Measurements from ENCODE around the gene HPCA. TPM values are rescaled to one million over a fixed set of nuclear protein-coding genes. Genes with fewer than 3 reads are reported as not detected.
"Not testable (repeated sequence)": the region's sequence is repeated elsewhere in the genome, so short reads cannot be mapped to it uniquely, and the experiment has no call there.

HPCA gene
- total RNA-seq, 2 donors from 2014 or later: 0.38 TPM; not detected in 1

DNA sequence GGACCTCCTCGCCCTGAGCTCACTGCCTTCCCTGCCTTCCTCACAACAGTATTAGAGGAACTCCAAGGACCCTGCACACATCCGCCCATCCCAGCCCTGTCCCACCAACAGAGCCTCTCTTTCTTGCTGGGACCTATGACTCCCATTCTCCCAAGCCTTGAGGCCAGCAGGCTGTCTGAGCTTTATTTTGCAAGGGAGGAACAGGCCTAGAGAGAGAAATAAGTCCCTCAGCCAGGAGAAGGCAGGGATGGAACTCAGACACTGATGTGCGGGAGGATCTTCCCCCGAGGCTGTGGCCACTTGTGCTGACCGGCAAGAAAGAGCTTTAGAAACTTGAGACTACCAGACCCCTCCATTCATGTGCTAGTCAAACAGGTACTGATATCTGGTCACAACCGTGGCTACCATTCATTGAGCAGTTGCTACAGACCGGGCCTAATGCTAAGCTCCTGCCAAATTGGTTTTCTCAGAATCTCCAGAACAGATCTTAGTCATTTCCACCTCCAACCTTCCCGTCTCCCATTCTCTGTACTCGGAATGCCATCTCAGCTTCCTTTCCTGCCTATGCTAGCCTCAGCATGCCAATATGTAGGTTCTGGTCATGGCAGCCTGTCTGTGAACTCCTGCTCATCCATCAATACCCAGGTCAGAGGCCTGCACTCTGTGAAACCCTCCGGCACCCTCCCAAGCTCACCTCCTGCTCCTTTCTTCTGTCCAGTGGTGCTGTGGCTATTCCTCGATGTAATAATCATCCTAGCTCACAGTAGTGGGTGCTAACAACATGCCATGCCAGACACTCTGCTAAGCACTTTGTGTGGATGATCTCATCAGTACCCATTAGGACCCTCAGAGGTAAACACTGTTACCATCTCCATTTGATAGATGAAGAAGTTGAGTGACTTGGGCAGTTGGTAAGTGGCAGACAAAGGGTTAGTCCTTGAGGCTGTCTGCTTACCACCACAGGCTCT, 11.1 kb downstream of the HPCA start:
- H3K4me3 Mint-ChIP-seq: no peak overlapping the region

GRCh38 chr1:32898056-32898455, 11.8 kb downstream of the HPCA start:
- H3K27me3 Mint-ChIP-seq: peaks cover 20 to 24% of the 10 kb centered on the region in 2 donors
- no peak for DNase-seq (ENCODE audit: low spot score)
- H3K9me3 Mint-ChIP-seq: no peaks in the 10 kb centered on the region

More for the DNA sequence above, 11.1 kb downstream of the HPCA start:
- no peak for ATAC-seq
- no peaks in the 10 kb centered on the region for H3K36me3 Mint-ChIP-seq
- peaks cover 20 to 22% of the 10 kb centered on the region in 2 donors for H3K27me3 Mint-ChIP-seq
- H3K4me1 Mint-ChIP-seq (ENCODE audit: low read depth in 2 of 2): peaks cover 0 to 7% of the 10 kb centered on the region in 2 donors
- no peaks in the 10 kb centered on the region for H3K9me3 Mint-ChIP-seq
- H3K27ac Mint-ChIP-seq: no peak overlapping the region
- DNase-seq (ENCODE audit: low spot score): no peak

DNA sequence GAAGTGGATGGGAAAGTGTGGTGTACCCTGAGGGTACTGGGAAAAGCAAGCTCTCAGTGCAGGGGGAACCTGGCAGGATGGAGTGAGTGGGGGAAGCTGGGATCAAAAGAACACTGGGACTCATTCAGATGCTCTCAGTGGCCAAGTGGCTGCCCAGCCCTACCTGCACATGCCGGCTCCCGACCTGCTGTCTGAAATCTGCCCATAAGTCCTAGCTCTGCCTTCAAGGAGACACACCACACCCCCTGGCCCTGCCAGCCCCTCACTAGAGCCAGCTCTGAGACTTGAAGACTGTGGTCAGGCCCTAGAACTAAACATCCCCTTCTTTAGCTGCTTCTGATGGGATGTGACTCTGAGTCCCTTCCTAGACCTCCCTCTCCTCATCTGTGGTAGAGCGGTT, 12.7 kb downstream of the HPCA start:
- Mint-ChIP-seq H3K27me3 (peaks cover 20 to 26% of the 10 kb centered on the region in 2 donors), H3K4me3 (no peak overlapping the region), H3K9me3 (no peaks in the 10 kb centered on the region), H3K36me3 (no peaks in the 10 kb centered on the region), H3K27ac (no peak overlapping the region), H3K4me1 (ENCODE audit: low read depth in 2 of 2) (peaks cover 0 to 5% of the 10 kb centered on the region in 2 donors)
- ATAC-seq (no peak), DNase-seq (ENCODE audit: low spot score) (no peak)

More at GRCh38 chr1:32898056-32898455, 11.8 kb downstream of the HPCA start:
- Mint-ChIP-seq H3K4me3 (no peak overlapping the region), H3K36me3 (no peaks in the 10 kb centered on the region), H3K27ac (no peak overlapping the region), H3K4me1 (ENCODE audit: low read depth in 2 of 2) (peaks cover 0 to 5% of the 10 kb centered on the region in 2 donors)
- no peak for ATAC-seq

DNA sequence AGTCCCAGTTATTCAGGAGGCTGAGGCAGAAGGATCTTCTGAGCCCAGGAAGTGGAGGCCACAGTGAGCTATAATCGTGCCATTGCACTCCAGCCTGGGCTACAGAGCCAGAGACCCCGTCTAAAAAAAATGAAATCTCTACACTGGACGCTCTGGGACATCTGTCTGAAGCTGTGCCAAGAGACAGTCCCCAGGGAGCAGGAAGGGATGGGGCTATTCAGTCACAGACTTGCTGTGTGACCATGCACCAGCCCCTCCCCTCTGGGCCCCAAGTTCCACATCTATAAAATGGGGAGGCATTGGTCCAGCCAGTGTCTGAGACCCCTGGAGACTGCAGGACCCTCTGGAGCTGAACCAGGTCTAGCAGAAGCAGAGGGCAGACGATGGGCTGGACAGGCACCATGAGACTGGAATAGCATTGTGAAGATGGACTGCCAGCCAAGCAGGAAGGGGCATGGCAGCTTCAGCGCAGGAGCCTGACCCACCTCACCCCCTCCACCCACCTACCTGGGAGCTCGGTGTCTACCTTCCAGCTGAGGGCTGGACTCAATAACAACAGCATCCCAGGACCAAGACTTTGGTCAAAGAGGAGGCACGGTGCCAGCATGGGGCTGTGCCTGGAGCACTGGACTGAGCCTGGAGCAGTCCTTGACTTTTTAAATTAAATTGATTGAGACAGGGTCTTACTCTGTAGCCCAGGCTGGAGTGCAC, 13.4 kb downstream of the HPCA start:
- Mint-ChIP-seq H3K36me3 (no peaks in the 10 kb centered on the region), H3K27ac (no peak overlapping the region), H3K4me3 (no peak overlapping the region), H3K4me1 (ENCODE audit: low read depth in 2 of 2) (peaks cover 0 to 5% of the 10 kb centered on the region in 2 donors), H3K27me3 (peaks cover 20 to 26% of the 10 kb centered on the region in 2 donors), H3K9me3 (no peaks in the 10 kb centered on the region)
- no peak for DNase-seq (ENCODE audit: low spot score)
- ATAC-seq: no peak

- no peak overlapping the region for H3K27ac Mint-ChIP-seq
- peaks cover 0 to 5% of the 10 kb centered on the region in 2 donors for H3K4me1 Mint-ChIP-seq (ENCODE audit: low read depth in 2 of 2)
- H3K27me3 Mint-ChIP-seq: peaks cover 20 to 29% of the 10 kb centered on the region in 2 donors
- H3K9me3 Mint-ChIP-seq: no peaks in the 10 kb centered on the region
- peak overlapping the region; percentile 41 for H3K4me3 Mint-ChIP-seq
- H3K36me3 Mint-ChIP-seq: no peaks in the 10 kb centered on the region
- ATAC-seq: no peak
- no peak for DNase-seq (ENCODE audit: low spot score)
Measured at GRCh38 chr1:32900371-32900955, 14.2 kb downstream of the HPCA start.

DNA sequence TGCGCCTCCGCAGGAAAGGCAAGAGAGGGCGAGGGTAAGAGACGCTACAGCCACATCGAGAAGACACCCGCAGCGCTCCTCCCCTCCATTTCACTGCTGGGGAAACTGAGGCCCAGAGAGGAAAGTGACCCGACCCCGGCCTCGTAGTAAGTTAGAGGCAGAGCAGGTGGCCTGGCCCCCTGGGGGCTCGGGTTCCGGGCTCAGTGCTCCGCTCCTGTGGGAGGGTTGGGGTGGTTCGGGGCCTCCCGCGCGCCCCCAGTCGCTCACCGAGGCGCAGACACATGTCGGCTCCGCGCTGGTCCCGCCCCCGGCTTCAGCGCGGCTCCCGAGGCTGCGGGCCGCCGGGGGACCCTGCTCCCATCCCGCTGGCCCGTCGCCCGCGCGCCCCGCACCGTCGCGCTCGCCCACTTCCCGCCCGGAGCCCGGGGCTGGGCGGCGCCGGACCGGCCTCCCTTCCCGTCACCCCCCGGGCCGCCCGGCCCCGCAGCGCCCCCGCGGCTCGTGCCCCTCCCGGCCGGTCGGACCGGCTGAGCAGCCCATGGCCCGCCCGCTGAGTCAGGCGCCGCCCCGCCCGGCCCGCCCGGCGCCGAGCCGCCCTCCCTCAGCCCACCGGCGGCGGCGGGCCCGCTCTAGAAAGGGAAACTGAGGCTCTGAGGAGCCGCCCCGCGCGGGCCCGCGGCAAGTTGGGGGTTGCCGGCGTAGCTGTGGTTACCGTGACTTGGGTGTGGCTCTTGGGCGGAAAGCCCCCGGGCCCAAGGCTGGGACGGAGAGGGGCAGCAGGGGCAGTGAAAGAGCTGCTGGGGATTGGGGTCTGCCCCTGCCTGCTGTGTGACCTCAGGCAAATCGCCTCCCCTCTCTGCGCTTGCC, 14.9 kb downstream of the HPCA start, which contains the start of gene TMEM54:
Gene TMEM54, minus strand, starts transcription at position 434 of the 867 bp plus-strand sequence. Its CDS starts 151 bp downstream, at position 283.
- Mint-ChIP-seq H3K4me1 (ENCODE audit: low read depth in 2 of 2) (peaks cover 0 to 5% of the 10 kb centered on the region in 2 donors), H3K27me3 (peaks cover 15 to 29% of the 10 kb centered on the region in 2 donors), H3K4me3 (peak within 1 kb of the TSS; percentile 72), H3K9me3 (no peaks in the 10 kb centered on the region), H3K36me3 (no peaks in the 10 kb centered on the region), H3K27ac (no peak within 1 kb of the TSS)
- peak; percentile 74 to 78 for ATAC-seq
- DNase-seq (ENCODE audit: low spot score): no peak

DNA sequence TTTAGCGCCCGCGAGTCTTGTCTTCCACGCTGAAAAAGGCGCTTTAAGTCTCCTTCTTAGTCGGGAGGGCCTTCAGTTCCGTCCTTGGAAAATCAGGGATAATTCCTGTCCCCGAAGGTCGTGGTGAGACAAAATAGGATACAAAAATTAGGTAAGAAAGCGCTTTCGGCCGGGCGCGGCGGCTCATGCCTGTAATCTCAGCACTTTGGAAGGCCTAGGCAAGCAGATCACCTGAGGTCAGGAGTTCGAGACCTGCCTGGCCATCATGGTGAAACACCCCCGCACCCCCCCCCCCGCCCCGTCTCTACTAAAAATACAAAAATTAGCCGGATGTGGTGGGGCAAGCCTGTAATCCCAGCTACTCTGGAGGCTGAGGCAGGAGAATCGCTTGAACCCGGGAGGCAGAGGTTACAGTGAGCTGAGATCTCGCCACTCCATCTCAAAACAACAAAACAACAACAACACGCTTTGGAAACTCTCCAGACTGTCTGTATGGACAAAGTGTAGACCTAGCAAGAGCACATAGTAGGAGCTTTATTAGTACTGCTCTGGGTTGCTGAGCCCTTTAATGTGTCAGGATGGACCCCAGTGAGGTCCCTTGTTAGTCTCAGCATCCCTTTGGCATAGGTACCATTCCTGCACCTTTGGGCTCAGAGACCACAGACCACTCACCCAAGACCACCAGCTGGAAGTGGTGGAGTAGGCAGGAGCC, 15.7 kb downstream of the HPCA start:
- ATAC-seq (no peak), DNase-seq (ENCODE audit: low spot score) (no peak)
- Mint-ChIP-seq H3K27ac (no peak overlapping the region), H3K27me3 (peaks cover 13 to 25% of the 10 kb centered on the region in 2 donors), H3K4me3 (peak overlapping the region; percentile 72), H3K4me1 (ENCODE audit: low read depth in 2 of 2) (peaks cover 0 to 5% of the 10 kb centered on the region in 2 donors), H3K36me3 (no peaks in the 10 kb centered on the region), H3K9me3 (no peaks in the 10 kb centered on the region)

- Mint-ChIP-seq H3K27me3 (peaks cover 13 to 24% of the 10 kb centered on the region in 2 donors), H3K4me3 (peak overlapping the region; percentile 72), H3K27ac (no peak overlapping the region)
Measured at GRCh38 chr1:32902535-32902920, 16.2 kb downstream of the HPCA start.

GRCh38 chr1:32903991-32904785, 17.9 kb downstream of the HPCA start:
- H3K4me3 Mint-ChIP-seq: no peak overlapping the region
- H3K4me1 Mint-ChIP-seq (ENCODE audit: low read depth in 2 of 2): peaks cover 0 to 5% of the 10 kb centered on the region in 2 donors
- peaks cover 13 to 19% of the 10 kb centered on the region in 2 donors for H3K27me3 Mint-ChIP-seq
- no peak overlapping the region for H3K27ac Mint-ChIP-seq
- DNase-seq (ENCODE audit: low spot score) (no peak), ATAC-seq (no peak)
- H3K9me3 Mint-ChIP-seq: no peaks in the 10 kb centered on the region
- H3K36me3 Mint-ChIP-seq: no peaks in the 10 kb centered on the region

More at GRCh38 chr1:32902535-32902920, 16.2 kb downstream of the HPCA start:
- Mint-ChIP-seq H3K9me3 (no peaks in the 10 kb centered on the region), H3K36me3 (no peaks in the 10 kb centered on the region), H3K4me1 (ENCODE audit: low read depth in 2 of 2) (peaks cover 0 to 5% of the 10 kb centered on the region in 2 donors)
- DNase-seq (ENCODE audit: low spot score) (no peak), ATAC-seq (no peak)

GRCh38 chr1:32904797-32905196, 18.5 kb downstream of the HPCA start:
- ATAC-seq: no peak
- no peak for DNase-seq (ENCODE audit: low spot score)
- H3K27me3 Mint-ChIP-seq: peaks cover 14 to 19% of the 10 kb centered on the region in 2 donors
- no peaks in the 10 kb centered on the region for H3K36me3 Mint-ChIP-seq
- H3K9me3 Mint-ChIP-seq: no peaks in the 10 kb centered on the region
- H3K4me3 Mint-ChIP-seq: no peak overlapping the region
- no peak overlapping the region for H3K27ac Mint-ChIP-seq
- peaks cover 0 to 5% of the 10 kb centered on the region in 2 donors for H3K4me1 Mint-ChIP-seq (ENCODE audit: low read depth in 2 of 2)

DNA sequence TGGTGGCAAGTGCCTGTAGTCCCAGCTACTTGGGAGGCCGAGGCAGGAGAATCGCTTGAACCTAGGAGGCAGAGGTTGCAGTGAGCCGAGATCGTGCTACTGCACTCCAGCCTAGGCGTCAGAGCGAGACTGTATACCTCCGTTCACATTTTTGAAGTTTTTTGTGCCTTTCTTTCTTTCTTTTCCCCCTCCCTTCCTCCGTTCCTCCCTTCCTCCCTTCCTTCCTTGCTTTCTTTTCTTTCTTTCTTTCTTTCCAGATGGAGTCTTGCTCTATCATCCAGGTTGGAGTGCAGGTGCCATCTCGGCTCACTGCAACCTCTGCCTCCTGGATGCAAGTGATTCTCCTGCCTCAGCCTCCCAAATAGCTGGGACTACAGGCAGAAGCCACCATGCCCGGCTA, 19.3 kb downstream of the HPCA start:
- not testable (repeated sequence) for H3K27ac Mint-ChIP-seq; H3K9me3 Mint-ChIP-seq; H3K4me1 Mint-ChIP-seq (ENCODE audit: low read depth in 2 of 2); H3K4me3 Mint-ChIP-seq; H3K36me3 Mint-ChIP-seq; ATAC-seq; DNase-seq (ENCODE audit: low spot score)
- peaks cover 19 to 20% of the 10 kb centered on the region in 2 donors for H3K27me3 Mint-ChIP-seq

DNA sequence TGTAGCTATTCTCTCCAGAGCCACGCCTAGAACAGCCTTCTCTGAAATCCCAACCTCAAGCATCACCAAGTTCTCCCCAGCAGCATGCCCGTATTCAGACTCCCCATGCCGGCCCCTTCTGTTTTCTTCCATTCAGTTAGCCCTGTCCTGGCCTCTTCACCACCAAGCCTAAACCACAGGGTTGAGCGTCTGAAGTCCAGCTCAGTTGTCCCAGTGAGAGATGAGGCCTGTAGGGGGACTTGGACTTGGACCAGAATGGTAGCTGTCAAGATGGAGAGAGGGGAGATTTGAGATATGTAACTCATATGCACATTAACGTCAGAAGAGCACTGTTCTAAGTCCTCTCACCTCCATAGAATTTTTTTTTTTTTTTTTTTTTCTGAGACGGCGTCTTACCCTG, 20.4 kb downstream of the HPCA start:
- H3K9me3 Mint-ChIP-seq: no peaks in the 10 kb centered on the region
- peaks cover 0 to 1% of the 10 kb centered on the region in 2 donors for H3K4me1 Mint-ChIP-seq (ENCODE audit: low read depth in 2 of 2)
- H3K27me3 Mint-ChIP-seq: peaks cover 15 to 18% of the 10 kb centered on the region in 2 donors
- no peak overlapping the region for H3K4me3 Mint-ChIP-seq
- no peaks in the 10 kb centered on the region for H3K36me3 Mint-ChIP-seq
- no peak for DNase-seq (ENCODE audit: low spot score)
- no peak overlapping the region for H3K27ac Mint-ChIP-seq
- ATAC-seq: no peak

Data from natural killer cell treated with Interleukin-12 subunit alpha and Interleukin-12 subunit beta and Interleukin-15 and Interleukin-18, amount 100 ng/mL, for 72 hours (primary cell).